Keratinocyte (primary cell): ENCODE results near the gene AIRE. TPM values are rescaled to one million over a fixed set of nuclear protein-coding genes. Genes with fewer than 3 reads are reported as not detected.

Source experiments
- DNase-seq: peaks from one replicate; pipeline ENCODE4 v3.0.0-alpha.2; 2011; ENCODE audit warnings: low read depth, missing footprints, low spot score
- FAIRE-seq: peaks from 2 replicates; lab custom pipeline; 2011; peaks lifted over from hg19 to GRCh38; lab: Jason Lieb, UNC
- H2AFZ ChIP-seq: 2 replicates; pipeline ENCODE4 v1.6.0; 2012; ENCODE audit warnings: low read length, control low read depth, inconsistent platforms; ENCODE audit not compliant: control insufficient read depth
- H3K27ac ChIP-seq: 2 replicates; pipeline ENCODE4 v1.5.1; 2011; ENCODE audit warnings: low read length; ENCODE audit not compliant: control insufficient read depth, insufficient read depth
- H3K27me3 ChIP-seq: 3 replicates; pipeline ENCODE4 v1.6.0; 2011; ENCODE audit warnings: low read length; ENCODE audit not compliant: control insufficient read depth, insufficient read depth; ENCODE audit errors: extremely low read depth
- H3K36me3 ChIP-seq, 2 experiments: 2 replicates in 1 of 2; 3 replicates in 1 of 2; pipeline ENCODE4 v1.5.1; 2011; ENCODE audit warnings: low read length in 2 of 2, mild to moderate bottlenecking in 1 of 2; ENCODE audit not compliant: control insufficient read depth in 2 of 2, insufficient read depth in 2 of 2; ENCODE audit errors: extremely low read depth in 1 of 2
- H3K4me1 ChIP-seq: 3 replicates; pipeline ENCODE4 v1.5.1; 2011; ENCODE audit warnings: low read length; ENCODE audit not compliant: control insufficient read depth, insufficient read depth; ENCODE audit errors: extremely low read depth
- H3K4me2 ChIP-seq: 3 replicates; pipeline ENCODE4 v1.6.0; 2011; ENCODE audit warnings: low read depth, low read length; ENCODE audit not compliant: control insufficient read depth, insufficient read depth; ENCODE audit errors: extremely low read depth
- H3K4me3 ChIP-seq, 3 experiments: fragments of 200-600 bp in 1 of 3; sonication (generic) in 1 of 3; 2 replicates in 2 of 3; 3 replicates in 1 of 3; pipeline ENCODE4 v1.5.1; 2011 to 2016; ENCODE audit warnings: low read length in 3 of 3, mild to moderate bottlenecking in 3 of 3, control low read depth in 2 of 3, inconsistent platforms in 1 of 3, low read depth in 1 of 3, mixed read lengths in 1 of 3, mixed run types in 1 of 3, moderate library complexity in 1 of 3; ENCODE audit not compliant: control insufficient read depth in 2 of 3, insufficient read depth in 2 of 3; ENCODE audit errors: extremely low read depth in 1 of 3
- H3K79me2 ChIP-seq: 2 replicates; pipeline ENCODE4 v1.6.0; 2012; ENCODE audit warnings: low read length; ENCODE audit not compliant: control insufficient read depth, insufficient read depth
- H3K9ac ChIP-seq: 3 replicates; pipeline ENCODE4 v1.6.0; 2011; ENCODE audit warnings: low read length; ENCODE audit not compliant: control insufficient read depth, insufficient read depth; ENCODE audit errors: extremely low read depth
- H3K9me1 ChIP-seq: 3 replicates; pipeline ENCODE4 v1.6.0; 2011; ENCODE audit warnings: low read length; ENCODE audit not compliant: control insufficient read depth, insufficient read depth; ENCODE audit errors: extremely low read depth
- H3K9me3 ChIP-seq: 2 replicates; pipeline ENCODE4 v1.5.1; 2012; ENCODE audit warnings: low read depth, low read length; ENCODE audit not compliant: control insufficient read depth
- H4K20me1 ChIP-seq: 3 replicates; pipeline ENCODE4 v1.6.0; 2011; ENCODE audit warnings: low read length; ENCODE audit not compliant: control insufficient read depth, insufficient read depth; ENCODE audit errors: extremely low read depth
- CTCF ChIP-seq, 3 experiments: IDR thresholded peaks in 1 of 3; conservative IDR thresholded peaks in 1 of 3; optimal IDR thresholded peaks in 1 of 3; 2 replicates in 2 of 3; 3 replicates in 1 of 3; pipeline versions ENCODE3 to v1.5.1; 2011; ENCODE audit warnings: low read length in 3 of 3, mild to moderate bottlenecking in 3 of 3, moderate library complexity in 2 of 3, control low read depth in 1 of 3, inconsistent platforms in 1 of 3; ENCODE audit not compliant: insufficient read depth in 2 of 3; ENCODE audit errors: extremely low read depth in 1 of 3
- EZH2 ChIP-seq: IDR thresholded peaks from one replicate; pipeline ENCODE4 v1.6.1; 2012; ENCODE audit warnings: inconsistent platforms, mild to moderate bottlenecking, low read length, moderate library complexity
- dilution Hi-C: fragments of 300-500 bp; cut with MboI; formaldehyde crosslinking; loops from one replicate; pipeline ENCODE4 v1.7.0; 2020; ENCODE audit warnings: low sequenced_read_pairs; ENCODE audit not compliant: extremely low pct_ligation_motif_present
- polyA plus RNA-seq, 5 experiments: library from polyadenylated mRNA; depleted of rRNA in 3 of 5; stranded (reverse) in 3 of 5; stranded (forward) in 1 of 5; unstranded in 1 of 5; fragments of >200 nt; gene quantifications; 1 replicate in 1 of 5; 2 replicates in 3 of 5; 3 replicates in 1 of 5; pipeline versions ENCODE4 v1.2.1 to v1.2.3, GENCODE V29; 2011 to 2012; ENCODE audit warnings: missing spikeins in 2 of 5, low read depth in 1 of 5, low replicate concordance in 1 of 5

The AIRE gene
- polyA plus RNA-seq, 1 donor (not counting 4 experiments of a cell fraction or from before 2014, with no cell fraction given), result not detected

DNA sequence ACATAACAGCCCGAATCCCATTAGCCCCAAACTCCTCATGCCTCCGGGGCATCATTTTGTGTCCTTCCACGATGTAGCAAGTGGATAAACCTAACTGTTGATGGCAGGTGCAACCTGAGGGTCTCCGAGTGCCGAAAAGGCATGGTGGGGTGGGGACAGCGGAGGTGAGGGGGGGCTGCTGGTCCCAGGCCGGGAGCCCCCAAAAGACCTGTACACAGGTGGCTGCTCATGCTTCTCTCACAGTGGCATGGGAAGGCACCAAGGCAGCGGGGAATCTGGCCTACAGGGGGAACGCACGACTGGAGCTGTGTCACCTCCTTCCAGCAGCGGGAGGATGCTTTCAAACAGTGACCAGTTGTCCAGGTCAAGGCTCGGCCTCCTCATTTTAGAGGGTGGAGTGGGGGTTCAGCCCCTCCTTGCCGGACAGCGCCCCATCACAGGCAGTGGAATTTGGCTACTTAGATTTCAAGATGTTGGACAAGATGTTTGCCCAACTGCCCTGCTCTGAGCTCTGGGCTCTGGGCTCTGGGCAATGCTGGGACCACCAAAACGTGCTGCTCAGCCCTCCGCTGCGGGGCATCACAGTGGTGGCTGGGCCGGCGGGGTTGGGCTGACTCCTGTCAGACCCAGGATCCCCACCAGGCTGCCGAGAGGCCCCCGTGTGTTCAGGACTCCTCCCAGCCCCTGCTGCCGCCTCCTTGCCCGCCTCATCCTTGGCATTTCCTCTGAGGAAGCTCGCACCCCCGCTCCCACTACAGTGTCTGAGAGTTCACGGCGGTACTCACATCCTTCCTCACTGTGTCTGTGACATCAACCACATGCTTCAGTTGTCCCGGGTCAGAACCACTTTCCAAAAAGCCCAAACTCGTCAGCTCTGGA is 31.6 kb upstream of the AIRE start:
- Histone ChIP-seq H3K9ac (no peak overlapping the region), H4K20me1 (no peaks in the 10 kb centered on the region), H3K9me3 (no peaks in the 10 kb centered on the region), H3K4me2 (no peak overlapping the region), H3K4me1 (no peaks in the 10 kb centered on the region), H3K36me3 (no peaks in the 10 kb centered on the region), H3K4me3 (no peak overlapping the region), H3K27me3 (peaks cover 9% of the 10 kb centered on the region), H3K27ac (no peak overlapping the region), H3K79me2 (no peaks in the 10 kb centered on the region), H2AFZ (no peak overlapping the region), H3K9me1 (no peaks in the 10 kb centered on the region)
- FAIRE-seq (no peak), DNase-seq (no peak)
- dilution Hi-C loops, result no loop called here
- TF ChIP-seq EZH2, result no peak
- TF ChIP-seq CTCF (optimal IDR thresholded peaks at IDR 0.05 in 1 of 3, IDR thresholded peaks at IDR 0.05 in 1 of 3, conservative IDR thresholded peaks at IDR 0.05 in 1 of 3; ENCODE audit: extremely low read depth in 1 of 3, insufficient read depth in 2 of 3, low read length in 3 of 3), result no peak

DNA sequence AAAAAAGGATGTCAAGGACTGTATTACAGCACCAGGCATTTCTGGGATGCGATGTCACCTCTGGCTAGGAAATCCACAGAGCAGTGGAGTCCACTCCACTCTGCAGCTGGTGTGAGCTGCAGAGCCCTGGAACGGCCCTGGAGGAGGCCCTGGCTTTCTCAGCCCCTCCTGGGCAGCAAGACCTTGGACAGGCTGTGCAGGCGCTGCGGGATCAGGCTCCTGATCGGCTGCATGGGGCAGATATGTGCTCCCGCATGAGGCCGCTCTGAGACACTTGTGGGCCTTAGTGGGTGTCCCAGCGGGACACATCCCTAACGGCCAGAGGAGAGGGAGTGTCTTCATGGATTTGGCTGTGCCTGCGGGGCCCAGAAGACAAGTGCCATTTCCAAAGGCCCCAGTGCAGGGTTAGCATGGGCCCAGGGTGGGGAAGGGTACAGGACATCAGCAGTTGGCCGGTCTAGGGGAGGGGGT is 30.1 kb upstream of the AIRE start:
- H3K79me2 ChIP-seq, result no peaks in the 10 kb centered on the region
- no peak overlapping the region for H3K9ac ChIP-seq
- H2AFZ ChIP-seq, result no peak overlapping the region
- no peaks in the 10 kb centered on the region for H3K36me3 ChIP-seq
- dilution Hi-C loops, result no loop called here
- DNase-seq, result no peak
- H3K27ac ChIP-seq, result no peak overlapping the region
- TF ChIP-seq CTCF (optimal IDR thresholded peaks at IDR 0.05 in 1 of 3, IDR thresholded peaks at IDR 0.05 in 1 of 3, conservative IDR thresholded peaks at IDR 0.05 in 1 of 3; ENCODE audit: extremely low read depth in 1 of 3, insufficient read depth in 2 of 3, low read length in 3 of 3) (no peak), EZH2 (no peak)
- H3K4me2 ChIP-seq, result no peak overlapping the region
- H3K4me1 ChIP-seq, result no peaks in the 10 kb centered on the region
- no peaks in the 10 kb centered on the region for H4K20me1 ChIP-seq
- H3K9me3 ChIP-seq, result no peaks in the 10 kb centered on the region
- peaks cover 12% of the 10 kb centered on the region for H3K27me3 ChIP-seq
- no peak for FAIRE-seq
- no peak overlapping the region for H3K4me3 ChIP-seq
- no peaks in the 10 kb centered on the region for H3K9me1 ChIP-seq
